GM19240 (cell line): ENCODE results near the gene GPR107.
A peak's percentile ranks its signal among the peaks of the same experiment; 100 is the strongest.

Experiments used
- DNase-seq: peaks from one replicate; pipeline ENCODE4 v3.0.0; 2011; ENCODE audit warnings: low spot score; ENCODE audit not compliant: insufficient read length

Gene GPR107

GRCh38 chr9:130053109-130053503, 600 bp upstream of the GPR107 start:
- no peak for DNase-seq

GRCh38 chr9:130054325-130054786, 650 bp downstream of the GPR107 start:
- DNase-seq = no peak

GRCh38 chr9:130054820-130055219, 1.1 kb downstream of the GPR107 start:
- DNase-seq = no peak

DNA sequence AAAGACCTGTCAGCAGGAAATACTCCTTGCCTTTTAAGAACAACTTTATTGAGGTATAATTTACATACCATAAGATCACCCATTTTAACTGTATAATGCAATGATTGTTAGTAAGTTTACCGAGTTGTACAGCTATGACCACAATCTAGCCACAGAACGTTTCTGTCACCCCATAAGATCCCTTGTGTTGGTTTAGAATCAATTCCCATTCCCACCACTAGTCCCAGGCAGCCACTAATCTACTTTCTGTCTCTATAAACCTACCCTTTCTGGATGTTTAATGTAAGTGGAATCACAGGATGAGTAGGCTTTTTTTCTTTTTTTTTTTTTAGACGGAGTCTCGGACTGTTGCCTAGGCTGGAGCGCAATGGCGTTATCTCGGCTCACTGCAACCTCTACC, 4.4 kb downstream of the GPR107 start:
- no peak for DNase-seq

DNA sequence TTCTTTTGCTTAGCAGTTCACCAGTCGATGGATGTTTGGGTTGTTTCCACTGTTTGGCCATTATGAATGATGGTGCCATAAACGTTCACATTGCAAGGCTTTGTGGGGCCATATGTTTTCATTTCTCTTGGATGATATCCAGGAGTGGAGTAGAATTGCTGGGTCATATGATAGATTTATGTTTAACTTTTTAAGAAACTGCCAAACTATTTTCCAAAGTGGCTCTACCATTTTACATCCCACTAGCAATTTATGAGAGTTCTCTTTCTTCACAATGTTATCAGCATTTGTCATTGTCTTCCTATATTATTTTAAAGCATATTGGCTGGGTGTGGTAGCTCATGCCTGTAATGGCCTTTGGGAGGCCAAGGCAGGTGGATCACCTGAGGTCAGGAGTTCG, 5.2 kb downstream of the GPR107 start:
- no peak for DNase-seq

- DNase-seq = no peak
Measured at GRCh38 chr9:130060296-130060695, 6.6 kb downstream of the GPR107 start.

- no peak for DNase-seq
Measured at GRCh38 chr9:130062750-130063149, 9.0 kb downstream of the GPR107 start.

DNA sequence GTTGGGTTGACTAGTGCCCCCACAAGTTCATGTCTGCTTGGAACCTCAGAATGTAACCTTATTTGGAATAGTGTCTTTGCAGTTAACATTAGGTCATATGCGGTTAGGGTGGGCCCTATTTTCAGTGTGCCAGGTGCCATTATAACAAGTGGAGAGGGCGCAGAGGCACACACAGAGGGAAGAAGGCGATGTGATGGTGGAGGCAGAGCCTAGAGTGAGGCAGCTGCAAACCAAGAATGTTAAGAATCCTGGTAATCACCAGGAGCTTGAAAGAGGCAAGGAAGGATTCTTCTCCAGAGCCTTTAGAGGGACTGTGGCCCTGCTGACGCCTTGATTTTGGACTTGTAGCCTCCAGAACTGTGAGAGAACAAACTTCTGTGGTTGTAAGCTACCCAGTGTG, 10.9 kb downstream of the GPR107 start:
- DNase-seq = no peak

DNA sequence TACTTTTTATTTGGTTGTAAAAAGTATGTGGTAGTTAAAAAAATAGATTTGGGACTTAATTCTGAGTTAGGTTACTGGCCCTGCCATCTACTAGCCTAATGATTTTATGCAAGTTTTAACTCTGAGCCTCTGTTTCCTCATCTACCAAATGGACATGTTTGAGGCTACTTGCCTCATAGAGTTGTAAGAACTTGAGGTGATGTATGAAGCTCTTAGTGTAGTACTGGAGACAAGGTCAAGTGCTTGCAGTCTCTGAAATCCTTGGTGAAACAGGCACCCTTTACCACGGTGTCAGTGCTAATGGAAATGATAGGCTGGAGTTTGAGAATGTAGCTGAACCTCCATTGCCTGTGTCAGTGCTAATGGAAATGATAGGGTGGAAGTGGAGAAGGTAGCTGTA, 15.3 kb downstream of the GPR107 start:
- no peak for DNase-seq

- no peak for DNase-seq
Measured at GRCh38 chr9:130072515-130073235, 19.0 kb downstream of the GPR107 start.

DNA sequence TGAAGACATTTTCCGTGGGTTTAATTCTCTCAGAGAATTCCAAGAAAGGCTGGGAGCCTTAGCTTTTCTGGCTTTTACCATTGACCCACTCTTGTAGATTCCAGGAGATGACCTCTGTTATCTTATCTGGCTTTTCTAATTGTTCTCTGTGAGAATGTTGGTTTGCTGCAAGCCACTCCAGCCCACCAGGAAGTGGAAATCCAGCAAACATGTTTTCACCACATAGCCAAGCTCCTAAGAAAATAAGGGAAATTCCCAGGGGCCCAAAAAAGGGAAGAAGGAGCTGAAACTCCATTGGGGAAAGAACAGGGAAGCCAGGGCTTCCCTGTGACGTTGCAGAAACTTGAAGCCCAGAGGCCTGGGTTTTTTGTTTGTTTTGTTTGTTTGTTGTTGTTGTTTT, 19.7 kb downstream of the GPR107 start:
- no peak for DNase-seq

GRCh38 chr9:130078547-130078946, 24.8 kb downstream of the GPR107 start:
- no peak for DNase-seq

DNA sequence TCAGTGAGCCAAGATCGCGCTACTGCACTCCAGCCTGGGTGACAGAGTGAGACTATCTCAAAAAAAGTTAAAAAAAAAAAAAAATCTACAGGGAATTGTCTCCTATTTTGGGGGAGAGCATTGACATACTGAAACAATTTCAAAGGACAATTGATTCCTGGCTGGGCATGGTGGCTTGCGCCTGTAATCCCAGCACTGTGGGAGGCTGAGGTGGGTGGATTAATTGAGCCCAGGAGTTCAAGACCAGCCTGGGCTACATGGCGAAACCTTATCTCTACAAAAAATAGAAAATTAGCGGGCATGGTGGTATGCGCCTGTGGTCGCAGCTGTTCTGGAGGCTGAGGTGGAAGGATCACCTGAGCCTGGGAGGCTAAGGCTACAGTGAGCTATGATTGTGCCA, 30.6 kb downstream of the GPR107 start:
- no peak for DNase-seq

DNA sequence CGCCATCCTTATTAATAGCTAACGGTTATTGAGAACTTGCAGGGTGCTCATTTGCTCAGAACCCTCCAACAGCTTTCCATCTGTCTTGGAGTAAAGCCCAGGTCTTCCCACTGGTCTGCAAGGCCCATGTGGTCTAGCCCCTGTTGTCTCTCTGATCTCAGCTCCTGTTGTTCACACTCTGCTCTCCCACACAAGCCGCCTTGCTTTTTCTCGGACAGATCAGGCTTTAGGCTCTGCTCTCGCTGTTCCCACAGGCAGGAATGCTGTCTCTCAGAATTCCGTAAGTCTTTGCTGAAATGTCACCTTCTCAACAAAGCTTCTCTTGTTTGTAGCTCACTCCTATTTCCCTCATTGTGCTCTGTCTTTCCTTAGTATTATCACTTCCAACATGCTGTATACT, 34.3 kb downstream of the GPR107 start:
- DNase-seq = no peak

DNA sequence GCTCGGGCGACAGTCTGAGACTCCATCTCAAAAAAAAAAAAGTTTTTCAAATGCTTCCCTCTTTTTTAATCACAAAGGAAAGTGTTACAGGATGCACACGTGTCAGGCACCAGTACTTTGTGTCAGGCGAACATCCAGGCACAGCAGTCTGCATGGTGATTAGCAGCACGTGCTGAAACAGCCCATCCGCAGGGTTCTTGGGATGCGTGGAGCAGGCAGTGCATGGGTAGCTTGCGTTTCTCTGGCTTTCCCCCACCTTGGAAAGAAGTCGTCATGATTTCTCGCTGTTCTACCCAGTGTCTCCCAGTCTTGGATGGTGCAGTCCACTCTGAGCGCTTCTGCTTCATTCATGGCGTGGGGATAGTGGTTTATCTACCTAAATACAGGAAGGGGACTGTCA, 35.4 kb downstream of the GPR107 start:
- DNase-seq = no peak

DNA sequence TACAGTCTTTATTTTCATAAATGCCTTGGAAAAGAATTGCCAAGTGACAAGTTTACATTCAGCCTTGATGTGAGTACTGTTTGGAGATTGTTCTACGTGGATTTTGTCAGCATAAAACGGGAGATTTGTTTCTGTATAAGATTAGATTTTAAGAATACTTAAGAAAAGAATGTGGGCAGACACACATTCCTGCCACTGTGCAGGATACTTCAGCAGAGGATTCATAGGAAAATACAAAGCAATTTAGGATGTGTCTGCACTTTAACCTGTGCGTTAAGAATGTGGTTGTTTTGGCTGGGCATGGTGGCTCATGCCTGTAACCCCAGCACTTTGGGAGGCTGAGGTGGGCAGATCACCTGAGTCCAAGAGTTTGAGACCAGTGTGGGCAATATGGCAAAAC, 37.2 kb downstream of the GPR107 start:
- DNase-seq = no peak

- no peak for DNase-seq
Measured at GRCh38 chr9:130092910-130093309, 39.2 kb downstream of the GPR107 start.

- no peak for DNase-seq
Measured at GRCh38 chr9:130095872-130096271, 42.2 kb downstream of the GPR107 start.

- DNase-seq = no peak
Measured at GRCh38 chr9:130100681-130101080, 47.0 kb downstream of the GPR107 start.

DNA sequence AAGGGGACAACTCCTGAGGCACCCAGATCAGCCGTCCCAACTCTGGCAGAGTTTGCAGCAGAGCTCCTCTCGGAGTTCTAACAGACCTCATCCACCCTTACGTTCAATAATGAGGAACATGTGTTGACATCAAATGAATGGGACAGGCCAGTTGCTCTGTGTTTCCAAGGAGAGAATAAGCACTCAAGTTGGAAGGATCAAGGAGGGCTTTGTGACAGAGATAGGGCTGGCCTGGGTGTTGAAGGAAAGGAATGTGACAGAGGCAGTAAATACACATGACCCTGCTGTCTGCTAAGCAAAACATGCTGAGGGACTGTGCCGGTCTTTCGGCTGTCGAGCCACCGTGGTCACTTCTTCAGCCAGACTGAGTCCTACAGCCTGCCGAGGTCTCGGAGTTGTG, 48.2 kb downstream of the GPR107 start:
- no peak for DNase-seq

DNA sequence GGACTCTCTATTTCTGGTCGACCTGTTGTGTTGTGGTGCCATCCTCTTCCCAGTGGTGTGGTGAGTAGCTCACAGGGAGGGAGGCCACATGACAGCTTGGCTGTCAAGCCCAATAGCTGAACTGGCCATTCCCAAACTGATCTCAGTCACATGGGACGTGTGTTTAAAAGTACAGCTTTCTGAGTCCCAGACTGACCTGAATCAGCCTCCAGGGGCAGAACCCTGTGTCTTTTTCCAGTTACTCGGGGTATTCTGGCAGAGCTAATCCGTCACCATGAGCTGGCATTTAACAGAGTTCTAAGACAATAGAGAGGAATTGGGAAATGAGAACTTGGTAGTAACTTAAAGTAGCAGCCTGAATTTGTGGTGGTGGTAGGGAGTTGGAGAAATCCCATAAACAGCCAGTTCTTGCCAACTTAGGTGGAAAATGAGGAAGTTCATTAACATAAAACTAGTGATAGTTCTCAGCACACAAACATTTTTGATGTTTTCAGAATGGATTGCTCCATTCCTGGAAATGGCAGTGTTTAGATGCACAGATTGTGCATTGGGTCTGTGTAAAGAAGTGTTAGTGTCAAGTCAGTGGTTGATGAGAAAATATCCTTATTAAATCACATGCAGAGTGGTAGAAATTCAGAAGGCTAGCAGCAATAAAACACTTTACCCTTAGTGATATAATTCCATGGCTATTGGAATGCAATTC, 50.9 kb downstream of the GPR107 start:
- DNase-seq = no peak

DNA sequence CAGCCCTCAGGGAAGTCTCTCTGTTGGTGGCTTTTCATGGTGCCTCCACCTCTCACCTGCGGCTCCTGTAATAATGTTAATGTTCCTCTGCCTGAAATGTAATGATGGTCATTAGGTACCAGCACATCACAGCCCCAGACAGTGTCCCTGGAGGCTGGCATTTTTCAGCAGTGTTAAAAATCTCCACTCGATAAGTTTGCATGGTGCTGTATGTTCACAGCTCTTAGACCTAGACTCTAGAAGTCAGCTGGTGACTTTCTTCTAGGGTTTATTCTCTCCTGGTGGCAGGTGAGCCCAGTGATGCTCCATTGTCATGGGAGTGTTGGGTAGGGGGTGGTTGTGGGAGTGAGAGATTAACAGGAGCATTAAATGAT, 53.1 kb downstream of the GPR107 start:
- no peak for DNase-seq

DNA sequence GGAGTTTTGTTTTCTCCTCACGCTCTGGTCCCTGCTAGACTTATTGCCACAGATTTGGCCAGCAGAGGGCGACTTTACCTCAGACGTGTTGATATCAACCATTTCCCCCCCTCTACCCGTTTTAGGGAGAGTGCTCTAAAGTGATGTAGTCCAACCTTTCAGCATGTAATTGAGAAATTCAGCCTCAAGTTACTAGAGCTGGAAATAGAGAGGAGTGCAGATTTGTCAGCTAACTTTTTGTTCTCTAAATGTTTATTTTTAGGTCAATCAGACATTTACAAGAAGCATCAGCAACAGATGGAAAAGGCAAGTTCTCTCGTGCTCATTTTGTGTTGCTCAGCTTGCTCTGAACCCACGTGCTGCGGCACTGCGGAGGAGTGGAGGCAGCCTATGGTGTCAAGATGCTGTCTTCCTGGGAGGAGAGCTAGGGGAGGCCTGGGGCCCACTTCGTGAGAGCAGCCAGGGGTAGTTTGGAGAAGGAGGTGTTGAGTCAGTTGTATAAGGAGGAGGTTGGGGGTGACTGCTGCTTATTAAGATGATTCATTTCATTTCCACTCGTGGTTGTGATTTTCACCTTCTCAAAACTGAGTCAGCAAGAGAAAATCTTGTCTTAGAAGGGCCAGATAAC, 53.6 kb downstream of the GPR107 start:
- peak; percentile 56 for DNase-seq
